Tongue (tissue), 3 donors: Measurements from ENCODE around the gene AHCY. TPM values are rescaled to one million over a fixed set of nuclear protein-coding genes. Genes with fewer than 3 reads are reported as not detected.
"Not testable (repeated sequence)": the region's sequence is repeated elsewhere in the genome, so short reads cannot be mapped to it uniquely, and the experiment has no call there.

Source experiments
- DNase-seq: peaks from one replicate; pipeline ENCODE4 v3.0.0-alpha.2; 2015
- small RNA-seq: library from RNA; depleted of rRNA; stranded (forward); fragments of <200 nt; gene quantifications from one replicate; pipeline ENCODE3, GENCODE V24; 2014; ENCODE audit warnings: low replicate concordance
- total RNA-seq: library from RNA; depleted of rRNA; stranded (reverse); fragments of >200 nt; gene quantifications from one replicate; pipeline ENCODE4 v1.2.3, GENCODE V29; 2014

AHCY gene
- total RNA-seq, 1 donor from 2014 or later, result 73.4 TPM

- no peak for DNase-seq
These were observed 48.2 kb downstream of the AHCY start for GRCh38 chr20:34254979-34255378.

DNA sequence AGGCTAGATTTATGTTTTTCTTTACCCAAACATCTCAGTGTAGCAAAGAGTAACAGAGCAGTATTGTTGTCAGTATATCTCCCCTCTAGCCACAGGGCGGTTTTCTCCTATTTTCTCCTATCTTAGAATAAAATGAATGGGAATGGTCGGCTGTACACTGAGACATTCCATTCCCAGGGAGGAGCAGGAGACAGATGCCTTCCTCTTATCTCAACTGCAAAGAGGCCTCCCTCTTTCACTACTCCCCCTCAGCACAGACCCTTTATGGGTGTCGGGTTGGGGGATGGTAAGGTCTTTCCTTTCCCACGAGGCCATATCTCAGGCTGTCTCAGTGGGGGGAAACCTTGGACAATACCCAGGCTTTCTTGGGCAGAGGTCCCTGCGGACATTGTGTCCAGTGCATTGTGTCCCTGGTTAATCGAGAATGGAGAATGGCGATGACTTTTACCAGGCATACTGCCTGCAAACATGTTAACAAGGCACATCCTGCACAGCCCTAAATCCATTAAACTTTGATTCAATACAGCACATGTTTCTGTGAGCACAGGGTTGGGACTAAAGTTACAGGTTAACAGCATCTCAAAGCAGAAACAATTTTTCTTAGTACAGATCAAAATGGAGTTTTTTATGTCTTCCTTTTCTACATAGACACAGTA, 50.6 kb downstream of the AHCY start:
- not testable (repeated sequence) for DNase-seq

DNA sequence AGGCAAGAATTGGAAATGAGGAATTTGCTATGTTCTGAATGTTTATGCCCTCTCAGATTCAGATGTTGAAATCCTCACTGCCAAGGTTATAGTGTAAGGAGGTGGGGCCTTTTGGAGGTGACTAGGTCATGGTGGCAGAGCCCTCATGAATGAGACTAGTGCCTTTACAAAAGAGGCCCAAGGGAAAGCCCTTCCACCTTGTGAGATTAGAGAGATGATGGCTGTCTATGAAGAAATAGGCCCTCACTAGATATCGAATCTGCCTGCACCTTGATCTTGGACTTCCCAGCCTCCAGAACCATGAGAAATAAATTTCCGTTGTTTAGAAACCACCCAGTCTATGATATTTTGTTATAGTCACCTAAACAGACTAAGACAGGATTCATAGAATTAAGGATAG, 51.5 kb downstream of the AHCY start:
- DNase-seq, result no peak

DNA sequence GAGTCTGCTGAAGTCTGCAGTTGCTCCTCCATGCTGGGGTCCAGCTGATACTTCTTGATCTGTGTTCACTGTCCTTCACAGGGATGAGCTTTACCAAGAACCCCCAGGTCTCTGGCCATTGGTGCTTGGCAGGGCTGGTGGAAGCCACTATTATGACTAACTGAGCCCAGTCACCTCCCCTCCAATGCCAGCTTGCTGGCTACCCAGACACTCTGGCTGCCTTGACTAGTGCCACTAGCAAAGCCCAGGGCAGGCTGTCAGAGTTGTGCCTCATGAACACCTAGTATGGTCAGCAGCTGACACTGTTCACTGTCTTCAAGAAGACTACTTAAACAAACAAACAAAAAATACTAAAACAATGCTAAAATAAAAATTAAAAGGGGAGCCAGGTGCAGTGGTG, 53.1 kb downstream of the AHCY start:
- DNase-seq, result no peak

GRCh38 chr20:34249291-34249690, 53.9 kb downstream of the AHCY start:
- peak; percentile 32 for DNase-seq

DNA sequence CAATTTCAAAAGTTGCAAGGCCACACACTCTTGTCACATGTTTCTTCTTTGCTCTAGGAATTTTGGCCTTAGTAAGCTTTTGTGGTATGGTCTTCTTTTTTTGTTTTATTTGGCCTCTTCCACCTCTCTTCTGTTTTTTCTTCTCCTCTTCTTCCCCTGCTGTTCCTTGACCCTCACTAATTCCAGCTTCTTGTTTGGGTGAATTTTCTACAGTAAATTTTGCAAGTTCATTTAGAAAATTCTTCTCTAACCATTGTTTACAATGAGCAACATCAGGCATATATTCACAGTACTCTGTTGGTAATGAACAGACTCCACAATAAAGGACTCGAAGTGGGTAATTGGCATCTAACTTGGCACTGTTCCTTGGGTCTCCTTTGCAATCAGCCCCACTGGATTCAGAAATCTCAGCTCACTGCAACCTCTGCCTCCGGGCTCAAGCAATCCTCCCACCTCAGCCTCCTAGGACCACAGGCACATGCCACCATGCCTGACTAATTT, 57.0 kb downstream of the AHCY start:
- DNase-seq, result no peak

DNA sequence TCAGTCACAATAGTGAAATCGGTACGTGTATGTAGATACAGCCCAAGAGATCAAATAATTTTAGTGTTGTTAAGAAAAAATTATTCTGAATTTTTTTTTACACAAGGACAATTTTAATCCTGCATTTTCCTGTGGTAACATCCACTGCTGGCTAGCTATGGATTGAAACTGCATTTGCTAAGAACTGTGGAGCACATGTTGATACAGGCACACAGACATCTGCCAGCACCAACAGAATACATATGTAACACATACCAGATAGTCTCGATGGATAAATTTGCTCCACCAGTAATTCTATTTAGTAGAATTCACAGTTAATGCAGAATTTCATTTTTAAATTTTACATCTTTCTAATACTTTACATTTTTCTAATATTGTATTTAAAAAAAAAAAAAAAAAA, 59.8 kb downstream of the AHCY start:
- DNase-seq, result no peak

DNA sequence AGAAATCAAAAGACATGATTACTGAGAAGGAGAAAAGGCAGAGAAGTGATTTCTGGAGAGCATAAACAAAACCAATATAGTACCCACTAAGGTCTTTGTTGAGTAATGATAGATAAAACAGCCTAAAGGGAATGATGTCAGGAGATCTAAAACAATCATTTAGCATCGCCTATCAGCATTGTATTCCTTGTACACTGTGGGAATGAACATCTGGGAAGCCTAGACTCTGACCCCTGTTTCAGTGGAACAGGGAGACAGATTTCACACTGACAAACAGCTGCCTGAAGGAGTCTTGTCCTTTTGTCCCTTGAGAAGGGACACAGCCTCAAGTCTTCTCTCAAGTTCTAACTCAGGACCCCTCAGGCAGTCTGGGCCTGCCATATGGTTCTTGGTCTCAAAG, 60.3 kb downstream of the AHCY start:
- DNase-seq, result no peak

DNA sequence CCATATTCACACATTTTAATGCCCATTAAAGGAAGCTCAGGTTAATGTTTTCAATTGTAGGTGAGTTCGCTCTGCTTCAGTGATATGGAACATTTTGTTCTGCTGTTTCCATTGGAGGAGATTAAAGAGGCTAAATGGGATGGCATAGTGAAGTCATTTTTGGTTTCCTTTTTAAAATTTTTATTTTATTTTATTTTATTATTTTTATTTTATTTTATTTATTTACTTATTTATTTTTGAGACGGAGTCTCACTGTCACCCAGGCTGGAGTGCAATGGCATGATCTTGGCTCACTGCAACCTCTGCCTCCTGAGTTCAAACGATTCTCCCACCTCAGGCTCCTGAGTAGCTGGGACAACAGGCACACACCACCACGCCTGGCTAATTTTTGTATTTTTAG, 61.1 kb downstream of the AHCY start:
- not testable (repeated sequence) for DNase-seq

DNA sequence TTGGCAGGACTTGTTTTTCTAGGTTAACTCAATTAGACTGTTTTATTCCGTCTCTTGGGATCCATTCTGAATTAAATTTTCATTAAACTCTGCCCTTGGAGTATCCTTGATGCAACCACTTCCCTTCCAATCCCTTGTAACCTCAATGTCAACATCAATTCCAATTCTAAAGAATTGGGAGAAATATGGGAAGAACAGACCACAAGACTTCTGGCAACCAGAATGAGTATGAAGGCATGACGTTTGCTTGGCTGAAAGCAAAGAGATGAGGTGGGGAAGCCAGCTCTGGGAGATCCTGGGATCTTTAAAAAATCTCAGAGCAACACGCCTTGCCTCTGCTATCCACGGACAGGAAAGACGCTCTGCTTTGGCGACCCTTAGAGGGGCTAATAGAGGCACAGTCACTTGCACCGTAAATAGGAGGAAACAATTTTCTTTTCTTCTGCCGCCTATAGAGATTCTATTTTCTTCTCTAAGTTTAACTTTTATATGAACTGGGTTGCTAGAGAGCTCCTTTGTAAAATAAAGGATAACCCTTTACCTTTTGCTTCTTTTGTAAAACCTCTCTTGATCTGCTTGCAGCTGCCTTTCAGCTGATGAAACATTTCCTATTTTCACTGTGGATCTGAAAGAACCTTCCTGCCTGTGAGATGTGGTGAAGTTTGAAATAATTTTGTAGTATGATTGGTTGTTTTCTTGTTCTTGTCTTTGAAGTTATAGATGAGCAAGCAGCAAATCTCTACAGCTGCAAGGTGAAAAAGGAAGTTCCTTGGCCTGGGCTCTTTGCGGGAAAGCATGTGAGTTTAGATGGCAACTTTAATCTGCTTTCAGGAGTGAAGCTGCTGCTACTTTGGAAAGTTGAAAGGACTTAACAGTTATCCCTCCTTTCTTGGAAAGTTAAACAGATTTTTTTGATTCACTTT, 62.2 kb downstream of the AHCY start, which contains the start of gene ASIP:
ASIP (plus strand) TSS at position 731 of the 923 bp plus-strand sequence. CDS start 18,952 bp downstream, outside the sequence.
- DNase-seq, result no peak

- DNase-seq, result no peak
These were observed 63.0 kb downstream of the AHCY start for GRCh38 chr20:34240121-34240520.

- DNase-seq, result no peak
These were observed 65.2 kb downstream of the AHCY start for GRCh38 chr20:34237942-34238341.

GRCh38 chr20:34235875-34236274, 67.3 kb downstream of the AHCY start:
- DNase-seq, result no peak

- no peak for DNase-seq
These were observed 69.5 kb downstream of the AHCY start for GRCh38 chr20:34233687-34234086.

DNA sequence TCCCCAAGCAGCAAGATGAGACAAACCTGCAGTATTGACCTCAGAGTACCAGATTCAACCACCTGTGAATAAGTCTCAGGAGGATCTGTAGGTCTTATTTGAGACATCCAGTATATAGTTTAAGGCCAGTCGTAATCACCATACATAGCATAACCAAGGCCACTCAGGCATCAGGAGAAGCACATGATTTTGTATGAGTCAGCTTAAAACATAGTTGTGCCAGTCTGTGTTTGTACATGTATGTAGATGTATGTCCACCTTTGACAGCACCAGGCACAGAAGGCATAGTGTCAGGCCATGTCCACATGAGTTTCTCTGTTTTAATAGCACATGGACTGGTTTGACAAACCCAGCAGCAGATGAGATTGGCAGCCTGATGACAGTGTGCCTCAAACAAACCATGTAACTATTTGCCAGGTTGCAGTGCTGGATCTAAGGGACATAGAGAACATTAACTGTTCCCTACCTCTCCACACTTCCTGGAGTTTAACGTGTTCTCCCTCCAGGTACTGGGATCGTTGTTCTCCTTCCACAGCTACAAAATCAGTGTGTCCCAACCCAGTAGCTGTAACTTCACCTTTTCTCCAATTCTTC, 70.6 kb downstream of the AHCY start:
- no peak for DNase-seq

- DNase-seq, result no peak
These were observed 71.5 kb downstream of the AHCY start for GRCh38 chr20:34231634-34232033.

Small RNAs within 50 kb of the gene (small RNA-seq; reads per million reads assigned to genes)
- gene AL356299.1, result not detected

Other genes starting within 250 kb of the AHCY start
- 49.0 TPM for gene EIF2S2, start 191.1 kb downstream of the AHCY start, total RNA-seq
- gene ASIP, start 61.9 kb downstream of the AHCY start, total RNA-seq, result not detected
- 76.5 TPM for gene ITCH, start 59.9 kb upstream of the AHCY start, total RNA-seq
- gene DYNLRB1, start 213.1 kb upstream of the AHCY start, total RNA-seq, result 18.8 TPM